ENCODE measurements around the gene PPP4R3C.

PPP4R3C gene

GRCh38 chrX:27438937-27439336 lies 24.2 kb downstream of the PPP4R3C start:
- H3K27me3 ChIP-seq (replicated peaks; ENCODE audit: control insufficient read depth, insufficient read depth, low read length) = peaks cover 5% of the 10 kb centered on the region
- H3K36me3 ChIP-seq (ENCODE audit: control insufficient read depth, insufficient read depth, low read length, severe bottlenecking) = no peaks in the 10 kb centered on the region
- no peak overlapping the region for H3K4me3 ChIP-seq (ENCODE audit: low read length)
- H3K4me1 ChIP-seq (ENCODE audit: control insufficient read depth, insufficient read depth, low read length) = no peaks in the 10 kb centered on the region
- H3K9ac ChIP-seq (ENCODE audit: low read length) = no peak overlapping the region
- no peaks in the 10 kb centered on the region for H3K9me3 ChIP-seq (ENCODE audit: control insufficient read depth, low read length)
- no peak for DNase-seq (ENCODE audit: low read depth)

- no peak for DNase-seq (ENCODE audit: low read depth)
- Histone ChIP-seq H3K9me3 (ENCODE audit: control insufficient read depth, low read length) (no peaks in the 10 kb centered on the region), H3K36me3 (ENCODE audit: control insufficient read depth, insufficient read depth, low read length, severe bottlenecking) (no peaks in the 10 kb centered on the region), H3K4me3 (ENCODE audit: low read length) (no peak overlapping the region), H3K4me1 (ENCODE audit: control insufficient read depth, insufficient read depth, low read length) (no peaks in the 10 kb centered on the region), H3K27me3 (replicated peaks; ENCODE audit: control insufficient read depth, insufficient read depth, low read length) (peaks cover 5% of the 10 kb centered on the region), H3K9ac (ENCODE audit: low read length) (no peak overlapping the region)
Measured at GRCh38 chrX:27435031-27435430, 28.1 kb downstream of the PPP4R3C start.
